NCI-H146 (cell line): ENCODE results near the gene TNNT3.

Experiments used
- DNase-seq: peaks from one replicate; lab custom pipeline; 2025; lab: John Stamatoyannopoulos, UW

Gene TNNT3

DNA sequence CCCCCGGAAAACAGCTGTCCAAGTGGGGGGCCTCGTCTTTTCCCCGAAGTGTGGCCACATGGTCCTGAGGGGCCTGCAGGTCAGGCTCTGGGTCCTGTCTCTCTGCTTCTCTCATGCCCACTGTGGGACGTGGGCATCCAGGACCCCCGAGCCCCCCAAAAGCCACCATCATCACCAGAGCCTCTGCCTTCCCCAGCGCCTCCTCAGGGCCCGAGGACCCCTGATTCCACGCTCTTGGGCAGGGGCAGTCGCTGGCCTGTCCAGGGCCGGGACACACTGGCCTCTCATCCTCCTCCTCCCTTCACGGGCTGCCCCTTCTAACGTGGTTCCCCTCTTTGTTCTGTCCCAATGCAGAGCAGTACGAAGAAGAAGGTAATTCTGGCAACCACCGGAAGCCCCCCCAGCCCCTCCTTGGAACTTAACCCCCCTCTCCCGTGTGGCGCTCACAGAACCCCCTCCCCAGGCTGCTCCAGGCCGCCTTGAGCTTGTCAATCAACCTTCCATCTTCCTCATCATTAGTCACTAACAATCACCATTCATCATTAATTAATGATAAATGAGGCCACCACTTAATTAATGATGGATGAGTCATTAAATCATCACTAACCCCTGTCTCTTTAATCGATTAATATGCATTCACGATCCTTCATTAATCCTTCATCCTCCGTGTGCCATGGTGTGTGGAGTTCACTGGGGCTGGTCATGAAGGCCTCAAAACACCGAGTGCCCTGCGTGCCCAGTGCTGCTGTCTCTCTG is 3.9 kb downstream of the TNNT3 start:
- DNase-seq, result no peak

DNA sequence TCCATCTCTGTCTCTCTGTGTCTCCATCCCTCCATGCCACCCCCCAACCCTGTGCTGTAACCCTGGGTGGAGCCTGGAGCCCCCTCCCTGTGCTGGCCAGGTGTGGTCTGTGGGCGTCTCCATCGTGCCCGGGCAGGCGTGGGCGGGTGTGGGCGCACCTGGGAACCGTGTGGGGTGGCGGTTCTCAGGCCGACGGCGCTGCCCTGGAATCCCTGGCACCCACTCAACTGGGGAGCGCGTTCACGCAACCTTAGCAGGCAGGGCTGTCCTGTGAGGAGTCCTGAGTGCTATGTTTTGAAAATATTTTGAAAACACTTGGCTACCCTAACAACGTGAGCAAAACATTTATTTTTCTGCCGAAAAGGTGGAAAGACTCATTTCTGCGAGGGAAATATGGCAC is 4.7 kb downstream of the TNNT3 start:
- no peak for DNase-seq

DNA sequence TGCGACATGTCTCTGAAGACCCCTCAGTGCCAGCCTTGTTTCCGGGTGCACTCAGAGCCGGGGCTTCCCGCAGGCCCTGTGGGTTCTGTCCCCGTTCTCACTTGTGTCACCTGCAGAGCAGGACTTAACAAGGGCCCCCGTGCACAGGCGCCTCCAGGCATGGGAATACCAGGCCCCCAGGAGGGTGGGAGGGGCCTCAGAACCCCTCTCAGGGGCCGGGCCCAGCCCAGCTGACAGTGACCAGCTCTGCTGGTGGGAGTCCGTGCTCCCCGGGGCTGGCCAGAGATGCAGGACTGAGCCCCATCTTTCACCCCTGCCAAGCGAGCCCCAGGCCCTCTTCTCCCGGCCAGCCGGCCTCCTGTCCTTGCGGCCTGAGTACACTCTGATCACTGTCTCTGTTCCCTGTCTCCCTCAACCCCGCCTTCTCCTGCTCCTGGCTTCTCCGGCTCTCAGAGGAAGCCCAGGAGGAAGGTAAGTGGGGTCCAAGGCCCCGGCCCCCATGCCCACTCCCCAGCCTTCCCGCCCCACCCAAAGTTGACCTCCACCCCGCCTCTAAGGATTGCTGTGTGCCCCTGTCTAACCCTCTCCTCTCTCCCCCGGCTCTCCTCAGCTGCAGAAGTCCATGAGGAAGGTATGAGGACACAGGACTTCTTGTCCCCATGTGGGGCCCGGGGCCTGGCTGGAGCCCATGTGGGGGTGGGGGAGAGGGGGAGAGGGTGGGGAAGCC is 5.3 kb downstream of the TNNT3 start:
- DNase-seq, result no peak

DNA sequence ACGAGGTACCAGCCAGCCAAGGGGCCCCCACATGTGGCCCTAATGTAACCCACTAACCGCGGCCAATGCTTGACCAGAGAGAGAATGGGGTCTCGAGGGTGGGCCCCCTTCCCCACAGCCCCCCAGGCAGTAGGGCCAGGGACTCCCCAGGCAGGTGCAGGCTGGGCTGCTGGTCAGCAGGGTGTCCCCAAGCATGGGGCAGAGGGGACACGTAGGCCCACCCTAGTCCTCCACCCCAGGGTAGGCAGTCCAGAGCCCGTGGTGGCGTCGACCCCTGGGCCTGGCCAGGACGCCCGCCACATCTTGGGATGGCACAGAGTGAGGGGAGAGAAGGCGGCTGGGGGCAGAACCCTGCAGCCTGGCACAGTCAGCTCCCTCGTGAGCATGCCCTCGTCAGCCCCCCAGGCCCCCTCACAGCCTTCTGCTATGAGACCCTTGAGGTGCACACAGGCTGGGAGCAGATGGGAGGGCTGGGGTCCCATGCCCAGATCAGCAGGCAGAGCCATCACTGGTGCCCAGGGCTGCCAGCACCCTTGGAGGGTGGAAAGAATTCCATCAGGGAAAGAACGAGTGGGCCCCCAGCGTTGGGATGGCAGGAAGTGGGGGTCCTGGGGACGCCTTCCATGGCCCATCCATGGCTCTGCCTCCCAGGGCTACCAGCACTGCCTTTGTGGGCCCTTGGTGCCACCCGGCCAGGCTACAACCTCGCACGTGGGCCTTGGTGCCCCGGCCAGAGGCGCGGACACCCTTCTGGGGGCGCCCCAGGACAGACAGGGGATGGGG is 6.1 kb downstream of the TNNT3 start:
- no peak for DNase-seq

DNA sequence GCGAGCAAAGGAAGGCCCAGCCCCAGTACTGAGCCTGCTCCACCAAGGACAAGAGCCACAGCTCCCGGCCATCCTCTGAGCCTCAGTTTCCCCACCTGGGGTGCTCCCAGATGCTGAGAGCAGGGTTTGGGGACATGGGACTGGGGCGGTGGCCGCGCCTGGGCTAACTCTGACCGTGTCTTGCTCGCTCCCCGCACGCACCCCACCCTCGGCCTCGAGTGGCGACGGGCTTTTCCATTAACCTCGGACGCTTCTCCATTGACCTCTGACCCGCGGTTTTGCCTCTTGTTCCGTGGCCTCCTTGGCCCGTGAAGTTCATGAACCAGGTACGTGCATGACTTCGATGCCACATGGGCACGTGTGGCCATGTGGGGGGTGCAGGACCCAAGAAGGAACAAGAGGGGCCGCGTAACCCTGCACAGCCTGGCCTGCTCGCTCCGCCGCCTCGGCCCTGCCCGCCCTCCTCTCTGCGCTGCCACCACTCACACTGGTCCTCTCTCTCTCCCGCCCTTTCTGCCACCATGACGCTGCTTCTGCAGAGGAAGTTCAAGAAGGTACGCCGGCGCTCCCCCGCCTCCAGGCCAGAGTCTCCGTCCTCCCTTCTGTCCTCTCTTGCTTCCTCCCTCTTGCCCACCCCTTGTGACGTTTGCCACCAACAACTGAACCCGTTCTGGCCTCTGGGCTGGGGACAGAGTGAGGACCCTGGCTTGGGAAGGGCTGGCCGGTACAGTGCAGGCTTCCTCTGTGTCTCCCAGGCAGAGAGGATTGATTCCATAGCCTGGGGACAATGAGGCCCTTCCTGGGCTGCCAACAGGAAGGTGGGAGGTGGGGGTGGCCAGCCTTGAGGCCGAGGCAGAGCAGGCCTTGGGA is 6.9 kb downstream of the TNNT3 start:
- DNase-seq, result no peak

DNA sequence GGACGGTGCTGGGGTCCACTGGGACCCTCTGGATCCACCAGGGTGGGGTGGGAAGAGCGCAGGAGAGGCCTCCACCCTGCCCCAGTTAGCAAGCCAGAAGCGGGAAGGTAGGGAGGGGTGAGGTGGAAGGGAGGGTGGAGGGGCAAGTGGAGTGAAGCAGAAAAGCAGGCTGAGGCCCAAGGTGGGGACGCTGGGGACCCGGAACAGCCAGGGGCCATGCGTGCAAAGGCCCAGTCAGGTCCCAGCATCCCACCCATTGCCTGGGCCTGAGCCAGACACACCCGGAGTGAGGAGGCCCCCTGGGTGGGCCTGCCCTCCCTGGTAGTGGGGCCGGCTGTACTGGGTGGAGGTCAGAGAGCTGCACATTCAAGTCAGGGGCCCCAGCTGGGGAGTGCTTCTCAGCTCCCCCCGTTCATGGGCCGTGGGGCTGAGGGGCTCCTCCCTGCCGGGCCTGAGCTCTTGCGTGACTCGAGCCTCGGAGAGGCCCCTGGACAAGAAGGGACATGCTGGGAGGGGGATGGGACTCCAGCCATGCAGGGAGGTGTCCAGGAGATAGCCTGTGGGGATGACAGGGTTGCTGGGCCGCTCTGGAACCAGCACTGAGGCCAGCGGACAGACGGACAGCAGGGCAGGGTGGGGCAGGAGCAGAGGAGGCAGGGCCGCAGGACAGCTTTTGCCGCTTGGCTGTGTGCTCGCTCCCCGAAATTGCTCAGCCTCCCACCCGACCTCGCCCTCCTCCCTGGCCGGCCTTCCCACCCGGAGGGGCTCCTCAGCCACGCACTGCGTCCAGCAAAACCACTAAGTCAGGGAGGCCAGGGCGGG is 7.7 kb downstream of the TNNT3 start:
- DNase-seq, result no peak

DNA sequence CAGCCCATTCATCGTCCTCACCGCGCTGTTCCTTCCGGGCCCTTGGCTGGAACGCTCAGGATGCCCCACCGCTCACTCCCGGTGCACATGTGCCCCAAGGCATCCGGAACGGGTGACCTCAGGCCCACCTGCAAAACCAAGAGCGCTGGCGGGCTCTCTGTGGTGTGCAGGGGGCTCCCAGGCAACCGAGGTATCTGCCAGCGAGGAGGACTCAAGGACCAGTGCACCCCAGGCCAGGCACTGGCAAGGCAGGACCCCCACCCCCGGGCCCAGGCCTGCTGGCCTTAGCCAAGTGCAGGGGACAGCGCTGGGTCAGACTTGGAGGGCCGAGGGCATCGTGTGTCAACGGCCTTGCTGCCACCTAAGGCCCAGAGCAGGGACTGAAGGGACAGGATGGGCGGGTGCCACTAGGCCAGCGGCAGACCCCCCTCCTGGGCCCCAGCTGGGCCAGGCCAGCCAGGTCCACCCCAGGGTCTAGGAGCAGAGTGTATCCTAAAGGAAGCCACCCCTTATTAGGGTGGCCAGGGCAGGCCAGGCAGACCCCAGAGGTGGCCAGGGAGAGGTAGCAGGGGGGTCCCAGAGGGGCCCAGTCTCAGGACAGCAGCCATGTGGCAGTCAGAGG is 8.5 kb downstream of the TNNT3 start:
- DNase-seq, result no peak

DNA sequence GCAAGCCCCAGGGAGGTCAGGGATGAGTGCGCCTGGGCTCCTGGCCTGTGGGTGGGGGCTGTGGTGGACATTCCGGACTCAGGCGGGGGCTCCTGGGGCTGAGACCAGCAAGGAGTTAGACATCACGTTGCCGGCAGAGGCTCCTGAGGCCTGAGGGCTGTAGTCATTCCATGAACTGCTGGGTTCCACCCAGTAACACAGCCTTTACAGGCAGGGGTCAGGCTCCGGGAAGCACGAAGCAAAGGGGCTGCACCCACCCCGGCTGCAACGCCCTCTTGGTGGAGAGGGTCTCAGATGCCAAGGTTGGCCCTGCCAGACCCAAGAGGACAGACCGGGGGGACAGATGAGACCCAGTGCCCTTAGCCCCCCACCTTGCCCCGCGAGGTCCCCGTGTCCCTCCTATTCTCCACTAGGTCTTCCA is 9.0 kb downstream of the TNNT3 start:
- no peak for DNase-seq

DNA sequence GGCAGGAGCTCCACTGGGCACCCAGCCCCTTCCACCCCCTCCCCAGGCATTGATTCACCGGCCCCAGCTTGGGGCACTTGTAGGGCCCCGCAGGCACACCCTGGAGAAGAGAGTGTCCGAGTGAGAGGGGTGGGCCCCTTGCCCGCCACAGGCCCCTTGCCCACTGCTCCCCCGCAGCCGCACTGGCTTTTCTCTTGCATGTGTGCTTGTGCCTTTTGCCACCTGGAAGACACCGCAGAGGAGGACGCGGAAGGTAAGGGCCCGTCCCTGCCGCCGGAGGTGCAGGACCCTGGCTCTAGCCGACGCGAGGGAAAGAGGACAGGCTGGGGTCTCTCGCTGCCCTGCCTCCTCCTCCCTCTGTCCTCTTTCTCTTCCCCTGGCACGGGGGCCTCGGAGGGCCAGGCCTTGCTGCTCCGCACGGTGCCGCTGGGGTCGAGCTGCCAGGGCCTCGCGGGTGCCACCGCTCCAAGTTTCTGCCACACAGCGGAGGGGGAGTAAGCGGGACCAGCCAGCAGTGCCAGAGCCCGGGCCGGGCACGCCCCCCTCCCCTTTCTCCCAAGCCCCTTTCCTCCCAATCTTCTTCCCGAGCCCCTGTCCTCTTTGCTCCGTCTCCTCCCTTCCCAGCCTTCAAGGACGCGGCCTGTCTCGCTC is 9.5 kb downstream of the TNNT3 start:
- no peak for DNase-seq

DNA sequence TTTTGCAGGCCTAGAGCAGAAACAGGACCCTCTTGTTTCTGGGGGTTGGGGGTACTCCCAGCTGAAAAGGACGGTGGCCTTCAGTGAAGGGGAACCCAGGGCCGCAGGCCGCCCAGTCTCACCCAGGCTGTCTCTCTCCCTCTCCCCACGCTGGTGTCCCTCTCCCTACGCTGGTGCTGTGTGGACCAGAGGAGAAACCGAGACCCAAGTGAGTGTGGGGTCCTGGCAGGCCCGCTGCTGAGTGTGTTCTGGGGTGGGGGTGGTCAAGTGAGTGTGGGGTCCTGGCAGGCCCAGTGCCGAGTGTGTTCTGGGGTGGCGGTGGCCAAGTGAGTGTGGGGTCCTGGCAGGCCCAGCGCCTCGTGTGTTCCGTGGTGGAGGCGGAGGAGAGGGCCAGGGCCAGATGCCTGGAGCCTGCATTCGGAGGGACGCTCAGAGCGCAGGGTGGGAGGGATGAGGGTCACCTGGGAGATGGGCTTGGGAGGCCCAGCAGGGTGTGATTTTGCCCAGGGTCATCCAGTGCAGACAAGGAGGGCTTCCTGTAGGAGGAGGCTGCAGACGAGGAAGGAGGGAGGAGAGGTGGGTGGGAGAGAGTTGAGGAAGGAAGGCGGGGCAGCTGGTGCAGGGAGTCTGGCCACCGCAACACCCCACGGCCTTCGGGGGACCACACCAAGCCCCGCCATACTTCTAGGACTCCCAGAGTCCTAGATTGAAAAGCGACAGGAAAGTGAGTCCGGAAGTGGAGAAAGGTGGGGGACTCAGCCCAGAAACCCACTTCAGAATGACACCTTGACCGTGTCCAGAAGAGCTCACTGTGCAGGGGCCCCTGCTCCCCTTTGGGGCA is 10.3 kb downstream of the TNNT3 start:
- no peak for DNase-seq

DNA sequence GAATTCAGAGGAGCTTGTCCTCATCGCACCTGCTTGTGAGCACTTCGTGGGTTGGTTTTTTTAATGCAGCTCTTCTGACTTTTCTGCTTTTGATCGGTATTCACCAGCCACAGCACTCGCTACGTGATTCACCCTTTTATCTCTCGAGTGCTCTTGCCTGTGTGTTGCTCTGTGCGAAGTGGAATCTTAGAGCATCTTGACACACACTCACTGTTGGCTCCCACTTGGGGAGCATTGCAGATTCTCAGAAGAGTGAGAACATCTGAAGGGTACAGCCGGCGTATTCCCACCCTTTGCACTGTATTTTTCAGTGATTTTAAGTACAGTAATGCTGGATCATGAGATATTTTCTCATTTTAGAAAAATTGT is 10.9 kb downstream of the TNNT3 start:
- no peak for DNase-seq

DNA sequence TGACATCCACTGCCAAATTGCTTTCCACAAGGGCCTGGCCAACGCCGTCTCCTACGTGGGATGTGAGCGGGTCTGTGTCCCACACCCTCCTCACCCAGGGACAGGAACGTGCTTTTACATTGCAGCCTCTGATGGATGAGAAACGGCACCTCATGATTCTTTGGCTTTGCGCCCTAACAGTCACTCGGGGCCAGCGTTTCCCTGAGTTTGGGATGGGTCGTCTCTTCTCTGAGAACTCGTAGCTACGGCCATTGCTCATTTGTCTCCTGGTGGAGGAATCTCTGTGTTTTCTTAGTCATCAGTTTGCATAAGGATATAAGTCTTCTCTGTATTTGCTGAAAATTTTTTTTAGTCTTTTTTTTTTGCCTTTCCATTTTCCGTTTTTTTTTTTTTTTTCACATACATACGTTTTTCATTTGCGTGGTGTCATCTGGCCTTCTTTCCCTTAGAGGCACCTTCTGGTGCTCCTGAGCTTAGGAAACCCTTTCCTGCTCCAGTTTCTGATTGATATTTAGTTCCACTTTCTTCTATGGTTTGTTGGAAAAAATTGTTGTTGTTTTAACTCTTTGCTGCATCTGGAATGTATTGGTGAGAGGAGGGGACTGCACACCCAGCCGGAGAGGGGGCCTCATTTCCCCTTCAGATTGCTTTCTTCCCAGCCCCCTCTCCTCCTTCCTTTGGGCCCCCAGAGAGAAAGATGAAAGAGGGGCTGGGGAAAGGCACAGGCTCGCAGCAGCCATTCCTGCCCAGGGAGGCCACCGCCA is 12.0 kb downstream of the TNNT3 start:
- DNase-seq, result no peak

DNA sequence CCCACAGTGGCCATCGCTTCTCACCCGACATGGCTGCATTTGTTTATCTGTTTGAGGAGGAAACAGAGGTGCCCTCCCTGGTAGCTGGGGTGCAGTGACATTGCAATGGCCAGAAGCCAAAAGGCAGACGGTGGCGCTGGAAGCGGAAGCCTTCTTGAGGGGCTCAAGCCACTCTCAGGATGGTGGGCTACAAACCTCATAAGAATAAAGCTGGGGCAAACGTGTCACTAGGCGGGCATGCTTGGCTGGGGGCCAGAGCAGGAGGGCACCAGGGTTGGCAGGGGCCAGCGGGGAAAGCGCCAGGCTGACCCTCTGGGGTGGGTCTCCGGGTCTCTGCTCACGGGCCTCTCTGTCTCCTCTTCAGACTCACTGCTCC is 12.6 kb downstream of the TNNT3 start:
- no peak for DNase-seq

DNA sequence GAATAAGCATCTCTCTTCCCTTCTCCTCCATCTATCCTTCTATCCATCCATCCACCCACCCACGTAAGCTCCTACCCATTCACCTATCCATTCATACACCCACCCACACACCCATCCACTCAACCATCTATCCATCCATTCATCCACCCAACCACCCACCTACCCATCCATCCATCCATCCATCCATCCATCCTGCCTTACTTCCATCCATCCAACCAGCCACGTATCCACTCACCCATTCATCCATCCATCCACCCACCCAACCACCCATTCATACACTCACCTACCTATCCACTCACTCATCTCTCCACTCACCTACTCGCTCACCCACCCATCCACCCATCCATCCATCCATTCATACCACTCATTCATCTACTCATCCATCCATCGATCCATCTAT is 13.2 kb downstream of the TNNT3 start:
- DNase-seq, result no peak

DNA sequence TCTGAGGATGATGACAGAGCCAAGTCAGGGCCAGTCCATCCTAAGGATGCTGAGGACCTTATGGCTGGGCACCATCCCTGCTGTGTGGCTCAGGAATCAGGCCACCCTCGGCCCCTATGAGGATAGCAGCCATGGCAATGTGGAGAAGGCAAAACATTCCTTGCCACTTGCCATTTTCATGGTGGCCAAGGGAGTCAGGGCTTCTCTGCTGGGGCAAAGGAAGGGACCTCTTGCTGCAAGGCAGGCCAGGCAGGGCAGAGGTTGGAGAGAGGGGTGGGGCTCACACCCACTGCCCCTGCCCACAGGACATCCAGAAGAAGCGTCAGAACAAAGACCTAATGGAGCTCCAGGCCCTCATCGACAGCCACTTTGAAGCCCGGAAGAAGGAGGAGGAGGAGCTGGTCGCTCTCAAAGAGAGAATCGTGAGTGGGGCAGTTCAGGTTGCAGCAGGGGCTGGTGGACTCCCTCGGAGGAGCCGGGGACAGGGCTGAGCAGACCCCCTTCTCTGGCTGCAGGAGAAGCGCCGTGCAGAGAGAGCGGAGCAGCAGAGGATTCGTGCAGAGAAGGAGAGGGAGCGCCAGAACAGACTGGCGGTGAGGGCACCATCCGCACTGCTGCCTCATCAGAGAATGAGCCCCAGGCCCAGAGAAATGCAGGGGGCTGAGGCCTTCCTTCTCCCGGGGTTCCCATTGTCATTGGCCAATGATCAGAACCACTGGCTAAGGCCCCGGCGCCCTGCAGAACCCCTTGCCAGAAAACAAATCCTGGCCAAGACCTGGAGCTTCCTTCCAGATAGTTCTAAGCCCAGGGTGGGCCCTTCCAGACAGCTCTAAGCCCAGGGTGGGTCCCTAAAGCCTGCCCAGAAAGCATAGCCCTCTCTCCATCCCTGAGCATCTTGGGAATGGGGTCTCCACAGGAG is 14.2 kb downstream of the TNNT3 start:
- no peak for DNase-seq

DNA sequence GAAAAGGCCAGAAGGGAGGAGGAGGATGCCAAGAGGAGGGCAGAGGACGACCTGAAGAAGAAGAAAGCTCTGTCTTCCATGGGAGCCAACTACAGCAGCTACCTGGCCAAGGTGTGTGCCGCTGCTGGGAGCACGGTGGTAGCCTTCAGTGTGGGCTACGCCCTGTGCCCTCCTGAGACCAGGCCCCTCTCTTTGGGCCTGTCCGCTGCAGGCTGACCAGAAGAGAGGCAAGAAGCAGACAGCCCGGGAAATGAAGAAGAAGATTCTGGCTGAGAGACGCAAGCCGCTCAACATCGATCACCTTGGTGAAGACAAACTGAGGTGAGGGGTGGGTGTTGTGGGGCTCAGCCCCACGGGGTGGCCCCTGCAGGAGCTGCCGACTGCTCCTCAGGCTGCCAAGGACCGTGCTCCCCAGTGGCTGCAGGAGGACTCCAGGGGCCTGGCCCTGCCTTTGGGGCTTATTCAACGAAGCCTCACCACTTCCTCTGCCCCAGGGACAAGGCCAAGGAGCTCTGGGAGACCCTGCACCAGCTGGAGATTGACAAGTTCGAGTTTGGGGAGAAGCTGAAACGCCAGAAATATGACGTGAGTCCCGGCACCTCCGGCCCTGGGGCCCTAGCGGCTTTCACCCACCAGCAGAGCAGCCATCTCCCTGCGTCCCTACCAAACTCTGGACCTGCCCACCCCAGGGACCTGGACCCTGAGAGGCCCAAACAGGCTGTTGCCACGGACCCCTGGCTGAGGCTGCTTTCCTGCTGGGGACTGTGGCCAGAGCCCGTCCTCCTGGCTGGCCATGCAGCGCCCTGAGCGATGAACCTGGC is 15.0 kb downstream of the TNNT3 start:
- DNase-seq, result no peak
